ENCODE results near the gene KDM2A. TPM values are rescaled to one million over a fixed set of nuclear protein-coding genes. Genes with fewer than 3 reads are reported as not detected.

Gene KDM2A
- total RNA-seq, 1 experiment from 2014 or later = 50.4 TPM

GRCh38 chr11:67279589-67280340 is 160.7 kb downstream of the KDM2A start:
- H4K20me1 ChIP-seq (ENCODE audit: insufficient read depth) = no peaks in the 10 kb centered on the region
- H3K9ac ChIP-seq (ENCODE audit: low read length) = no peak overlapping the region
- no peaks in the 10 kb centered on the region for H3K27me3 ChIP-seq (ENCODE audit: insufficient read depth, low read length)
- BruUV-seq (replicated peaks) = no TSS peak
- no peaks in the 10 kb centered on the region for H3K9me2 ChIP-seq (ENCODE audit: insufficient read depth)
- CTCF ChIA-PET = no interaction called here
- intact Hi-C loops (cut with micrococcal nuclease) = no loop called here
- ATAC-seq = no peak
- RAD21 ChIA-PET (ENCODE audit: low non-redundant PET in 1 of 2, low total read pairs in 2 of 2, uncharacterized antibody in 2 of 2, unreplicated experiment in 2 of 2) = no interaction called here
- H3K4me2 ChIP-seq (ENCODE audit: low read length) = no peak overlapping the region
- no peaks in the 10 kb centered on the region for H3K9me3 ChIP-seq (ENCODE audit: control insufficient read depth in 1 of 2, insufficient read depth in 1 of 2, low read depth in 1 of 2, low read length in 2 of 2)
- H3K79me2 ChIP-seq (ENCODE audit: insufficient read depth, low read length) = peaks cover 37% of the 10 kb centered on the region
- H3K36me3 ChIP-seq (ENCODE audit: control insufficient read depth in 1 of 2, insufficient read depth in 2 of 2, low read length in 2 of 2) = peaks cover 21 to 45% of the 10 kb centered on the region in 2 experiments
- POLR2A ChIA-PET = no interaction called here
- no peak for DNase-seq (ENCODE audit: low read depth, low spot score)
- no peak overlapping the region for H3K4me3 ChIP-seq (replicated peaks in 1 of 2; ENCODE audit: low read depth in 1 of 2, low read length in 2 of 2)
- no peak overlapping the region for H2AFZ ChIP-seq (ENCODE audit: low read depth, low read length, poor library complexity, severe bottlenecking)
- peaks cover 4 to 19% of the 10 kb centered on the region in 2 experiments for H3K4me1 ChIP-seq (ENCODE audit: control insufficient read depth in 1 of 2, insufficient read depth in 2 of 2, low read length in 2 of 2)
- TF ChIP-seq EZH2 (IDR thresholded peaks at IDR 0.05) (no peak), CTCF (IDR thresholded peaks at IDR 0.05 in 2 of 3, conservative IDR thresholded peaks at IDR 0.05 in 1 of 3; ENCODE audit: borderline replicate concordance in 1 of 3, insufficient read depth in 1 of 3, low read depth in 2 of 3, low read length in 2 of 3) (no peak), SP1 (IDR thresholded peaks at IDR 0.05; ENCODE audit: low read depth) (no peak), YY1 (IDR thresholded peaks at IDR 0.05; ENCODE audit: extremely low read depth, insufficient replicate concordance, low read depth, low read length) (no peak), SIN3A (IDR thresholded peaks at IDR 0.05; ENCODE audit: low read depth) (no peak), JUND (IDR thresholded peaks at IDR 0.05) (no peak), ZBTB33 (IDR thresholded peaks at IDR 0.05; ENCODE audit: extremely low read depth, insufficient replicate concordance, low read length) (no peak), SRF (IDR thresholded peaks at IDR 0.05; ENCODE audit: low read depth) (no peak), REST (IDR thresholded peaks at IDR 0.05; ENCODE audit: low read depth) (no peak), ELF1 (IDR thresholded peaks at IDR 0.05; ENCODE audit: borderline replicate concordance, low read depth) (no peak), ZFX (IDR thresholded peaks at IDR 0.05) (no peak), ZNF274 (IDR thresholded peaks at IDR 0.05; ENCODE audit: low read depth, low read length) (no peak), TCF7L2 (IDR thresholded peaks at IDR 0.05; ENCODE audit: borderline replicate concordance, extremely low read depth, insufficient read depth, insufficient read length) (no peak), ATF3 (IDR thresholded peaks at IDR 0.05) (no peak), CBX3 (IDR thresholded peaks at IDR 0.05; ENCODE audit: low read depth) (no peak), POLR2A (IDR thresholded peaks at IDR 0.05; ENCODE audit: borderline replicate concordance, extremely low read depth, insufficient read depth, insufficient read length) (no peak), FOSL1 (IDR thresholded peaks at IDR 0.05; ENCODE audit: low read depth) (no peak), MAX (IDR thresholded peaks at IDR 0.05) (no peak), CEBPB (IDR thresholded peaks at IDR 0.05; ENCODE audit: low read depth) (no peak)
- H3K27ac ChIP-seq (ENCODE audit: low read depth, low read length) = no peak overlapping the region

Data from HCT116 (cell line).